SKM-1 (cell line): ENCODE results near the gene FOXA1.

Source experiments
- DNase-seq: peaks from one replicate; lab custom pipeline; 2025; ENCODE audit not compliant: unreplicated experiment; lab: John Stamatoyannopoulos, UW

Gene FOXA1

GRCh38 chr14:37594971-37595808 is at the start of gene FOXA1, which contains the start of gene TTC6:
TSS of gene FOXA1 (minus strand) at chr14:37595249. CDS start at chr14:37594972, 277 bp downstream.
TSS of gene TTC6 (plus strand) at chr14:37595629. CDS start at chr14:37622065, 26,436 bp downstream.
- DNase-seq: no peak

GRCh38 chr14:37643701-37644100 is 48.7 kb upstream of the FOXA1 start:
- no peak for DNase-seq

- no peak for DNase-seq
Observed at GRCh38 chr14:37642125-37642524, 47.1 kb upstream of the FOXA1 start.

- DNase-seq: no peak
Observed at GRCh38 chr14:37641117-37641516, 46.1 kb upstream of the FOXA1 start.

GRCh38 chr14:37638599-37638998 is 43.5 kb upstream of the FOXA1 start:
- no peak for DNase-seq

GRCh38 chr14:37637341-37637740 is 42.3 kb upstream of the FOXA1 start:
- no peak for DNase-seq

- no peak for DNase-seq
Observed at GRCh38 chr14:37625597-37626595, 30.8 kb upstream of the FOXA1 start.

GRCh38 chr14:37623971-37624370 is 28.9 kb upstream of the FOXA1 start:
- no peak for DNase-seq

- no peak for DNase-seq
Observed at GRCh38 chr14:37623426-37623951, 28.4 kb upstream of the FOXA1 start.

- DNase-seq: no peak
Observed at GRCh38 chr14:37622231-37622923, 27.3 kb upstream of the FOXA1 start.

GRCh38 chr14:37620856-37621255 is 25.8 kb upstream of the FOXA1 start:
- no peak for DNase-seq

- DNase-seq: no peak
Observed at GRCh38 chr14:37618498-37619028, 23.5 kb upstream of the FOXA1 start.

- DNase-seq: no peak
Observed at GRCh38 chr14:37617864-37618365, 22.9 kb upstream of the FOXA1 start.

GRCh38 chr14:37616853-37617252 is 21.8 kb upstream of the FOXA1 start:
- DNase-seq: no peak

- no peak for DNase-seq
Observed at GRCh38 chr14:37615582-37616289, 20.7 kb upstream of the FOXA1 start.

- DNase-seq: no peak
Observed at GRCh38 chr14:37610945-37611523, 16.0 kb upstream of the FOXA1 start.

- no peak for DNase-seq
Observed at GRCh38 chr14:37608649-37609048, 13.6 kb upstream of the FOXA1 start.

- no peak for DNase-seq
Observed at GRCh38 chr14:37606678-37607077, 11.6 kb upstream of the FOXA1 start.

- DNase-seq: no peak
Observed at GRCh38 chr14:37603688-37604251, 8.7 kb upstream of the FOXA1 start.
